NCI-H82 treated with DMSO at 0.1 percent for 48 hours (cell line): Measurements from ENCODE around the gene NTM.

ENCODE experiments used
- DNase-seq: peaks from one replicate; lab custom pipeline; 2025; ENCODE audit not compliant: unreplicated experiment; lab: John Stamatoyannopoulos, UW

Gene NTM

DNA sequence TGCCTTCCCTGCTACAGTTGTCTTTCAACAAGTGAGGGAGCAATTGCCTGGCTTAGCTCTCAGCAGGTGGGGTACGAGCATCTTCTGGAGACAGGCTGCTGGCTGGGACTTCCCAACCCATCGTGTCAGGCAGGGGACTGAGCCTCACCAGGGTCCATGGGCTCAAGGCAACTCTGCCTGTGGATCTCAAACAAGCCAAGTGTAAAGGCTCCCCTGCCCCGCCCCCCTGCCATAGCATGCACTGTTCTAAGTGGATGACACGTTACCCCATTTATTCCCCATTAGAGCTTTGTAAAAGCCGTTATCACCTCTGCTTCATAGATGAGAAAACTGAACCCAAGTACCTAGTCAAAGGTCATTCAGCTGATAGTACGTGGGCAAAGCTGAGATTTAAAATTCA, 222.9 kb downstream of the NTM start:
- no peak for DNase-seq

DNA sequence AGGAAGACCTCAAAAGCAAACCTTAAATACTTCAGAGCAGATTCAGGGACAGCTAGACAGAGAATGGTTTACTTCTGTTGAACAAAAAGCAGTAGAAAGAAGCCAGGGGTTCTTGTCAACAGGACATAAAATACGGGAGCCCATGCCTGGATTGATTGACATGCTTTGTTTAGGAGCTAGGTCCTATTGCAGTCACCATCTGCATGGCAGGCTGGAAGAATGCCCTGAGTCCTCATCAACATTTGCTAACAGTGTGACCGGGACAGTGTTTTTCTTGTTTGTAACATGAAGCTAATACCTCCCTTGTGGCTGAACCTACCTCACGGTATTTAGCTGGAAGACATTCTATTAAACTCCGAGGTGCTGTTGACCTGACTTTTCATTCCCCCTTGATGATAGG, 225.4 kb downstream of the NTM start:
- no peak for DNase-seq

DNA sequence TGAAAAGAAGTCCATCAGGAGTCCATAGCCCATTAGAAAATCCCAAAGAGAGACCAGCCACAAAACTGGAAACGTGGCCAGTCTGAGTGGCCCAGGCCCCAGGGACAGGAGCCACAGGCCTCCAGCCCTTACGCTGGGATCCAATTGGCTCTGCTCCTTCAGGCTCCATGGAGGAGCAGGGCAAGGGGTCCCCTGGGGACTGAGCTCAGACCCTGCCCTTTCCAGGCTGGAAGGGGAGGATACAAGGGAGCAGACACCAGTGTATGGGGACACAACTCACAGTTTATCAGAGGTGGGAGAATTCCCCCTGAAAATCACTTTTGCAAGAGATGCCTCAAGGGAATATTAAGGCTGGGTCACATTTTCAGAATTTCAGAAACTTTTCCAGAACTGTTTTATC, 227.5 kb downstream of the NTM start:
- DNase-seq: peak; percentile 14

DNA sequence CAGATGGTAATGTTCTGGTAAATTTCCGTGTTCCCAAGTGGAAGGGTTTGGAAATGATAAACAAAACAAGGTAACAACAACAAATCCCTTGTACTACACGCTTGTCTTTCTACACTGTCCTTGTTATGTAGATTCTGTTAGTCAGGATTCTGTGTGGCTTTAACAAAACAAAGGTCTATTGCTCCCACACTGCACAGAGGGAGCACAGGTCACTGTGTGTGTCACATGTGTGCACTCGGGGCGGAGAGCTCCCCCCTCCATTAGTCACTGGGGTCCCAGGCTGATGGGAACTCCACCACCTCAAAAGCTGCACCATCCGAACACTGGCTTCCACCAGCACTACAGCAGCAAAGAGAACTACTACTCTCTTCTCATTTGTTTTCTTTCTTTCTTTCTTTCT, 227.9 kb downstream of the NTM start:
- no peak for DNase-seq

DNA sequence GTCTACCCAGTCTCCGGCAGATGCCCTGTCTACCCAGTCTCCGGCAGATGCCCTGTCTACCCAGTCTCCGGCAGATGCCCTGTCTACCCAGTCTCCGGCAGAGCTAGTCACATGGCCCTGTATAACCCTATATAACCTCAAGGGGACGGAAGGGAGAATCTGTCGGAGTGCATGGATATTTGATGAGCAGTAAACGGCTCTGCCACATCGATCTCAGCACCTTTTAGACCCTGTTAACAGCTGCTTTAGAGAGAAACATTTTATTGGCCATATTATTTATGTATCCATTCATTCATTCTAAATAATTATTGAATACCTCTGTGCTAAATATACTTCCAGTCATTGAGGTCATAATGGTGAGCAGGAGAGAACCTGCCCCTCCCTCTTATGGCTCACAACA, 228.9 kb downstream of the NTM start:
- DNase-seq: no peak

DNA sequence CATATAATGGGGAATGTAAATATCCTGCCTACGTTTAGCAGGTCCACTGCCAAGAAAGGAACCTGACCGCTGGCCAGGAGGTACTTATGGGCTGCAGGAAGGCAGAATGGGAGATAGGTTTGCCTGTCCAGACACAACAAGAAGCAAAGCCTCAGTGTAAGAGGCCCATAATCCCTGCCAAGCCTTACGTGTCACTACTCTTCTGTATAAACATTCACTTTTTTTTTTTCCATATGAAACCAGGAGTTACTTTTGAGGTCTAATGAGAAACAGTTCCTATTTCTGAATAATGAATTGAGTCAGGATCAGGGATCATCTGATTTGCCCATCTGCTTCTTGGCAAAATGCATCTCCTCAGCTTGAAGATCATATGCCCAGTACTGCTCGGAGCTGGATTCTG, 230.2 kb downstream of the NTM start:
- DNase-seq: no peak

DNA sequence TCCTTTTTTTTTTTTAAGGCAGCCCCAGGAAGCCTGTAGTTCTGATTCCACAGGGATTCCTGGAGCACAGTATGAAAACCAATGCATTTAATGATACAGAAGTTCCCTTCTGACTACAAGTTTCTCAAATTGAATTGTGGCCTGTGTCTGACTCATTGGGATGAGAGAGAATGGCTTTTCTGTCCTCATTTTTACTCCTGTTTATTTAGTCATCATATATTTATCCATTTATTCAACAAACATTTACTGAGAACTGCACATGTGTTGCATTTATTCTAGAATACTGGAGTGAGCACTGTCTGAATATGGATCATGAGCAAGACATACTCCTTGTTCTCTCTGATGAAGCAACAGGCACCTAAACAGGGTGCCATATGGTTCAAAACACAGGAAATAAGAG, 231.2 kb downstream of the NTM start:
- no peak for DNase-seq

DNA sequence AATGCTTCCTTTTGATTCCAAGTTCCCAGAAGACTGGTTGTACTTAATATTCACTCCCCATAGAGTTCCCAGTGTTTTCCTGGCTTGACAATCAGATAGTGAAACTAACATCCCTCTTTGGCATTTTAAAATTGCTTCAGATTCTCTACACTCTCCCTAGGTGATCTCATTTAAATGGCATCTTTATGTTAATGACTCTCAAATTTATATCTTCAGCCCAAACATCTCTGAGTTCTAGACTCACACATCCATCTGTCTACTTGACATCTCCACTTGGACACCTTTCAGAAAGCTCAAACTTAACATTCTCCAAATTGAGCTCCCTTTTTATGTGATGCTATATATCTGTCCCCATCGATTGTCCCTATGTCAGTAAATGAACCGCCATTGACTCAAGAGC, 232.0 kb downstream of the NTM start:
- DNase-seq: no peak

DNA sequence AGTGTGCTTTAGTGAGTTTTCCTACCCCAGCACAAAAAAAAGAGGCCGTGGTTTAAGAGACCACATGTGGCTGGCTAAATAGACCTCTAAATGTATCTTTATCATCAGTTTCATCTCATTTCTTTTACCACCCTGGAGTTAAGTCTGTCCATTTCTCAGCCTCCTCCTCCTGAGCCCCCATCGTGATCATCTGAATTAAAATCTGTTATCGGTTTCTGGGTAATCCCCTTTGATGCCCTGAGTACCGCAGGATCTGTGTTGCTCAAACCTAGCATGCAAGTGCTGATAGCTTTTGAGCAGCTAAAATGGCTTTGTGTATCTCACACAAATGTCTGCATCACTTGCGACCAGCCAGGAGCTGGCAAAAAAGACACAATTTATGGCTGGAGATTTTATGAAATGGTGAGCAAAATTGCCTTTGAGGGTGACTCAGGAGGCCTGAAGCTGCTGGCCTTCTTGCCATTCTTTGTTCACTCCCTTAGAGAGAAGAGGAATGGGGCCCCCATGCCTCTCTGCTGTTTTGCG, 236.5 kb downstream of the NTM start:
- no peak for DNase-seq

DNA sequence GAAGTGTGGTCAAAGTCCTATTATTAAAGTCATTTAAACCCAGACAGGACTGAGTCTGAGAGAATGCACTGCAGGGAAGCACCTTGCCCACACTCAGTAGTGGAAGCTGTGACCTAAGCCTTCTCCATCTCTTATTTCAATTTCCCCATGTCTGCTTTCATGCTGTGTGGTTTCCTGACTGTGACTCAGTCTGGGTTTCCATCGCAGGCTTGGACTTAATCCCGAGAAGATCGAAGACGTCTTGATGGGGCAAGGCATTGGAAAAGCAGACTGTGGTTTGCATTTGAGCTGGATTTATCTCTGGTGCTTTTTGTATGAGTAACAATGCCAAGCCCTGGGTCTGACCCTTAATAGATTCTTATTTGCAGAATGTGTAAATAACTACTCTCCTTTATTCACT, 238.9 kb downstream of the NTM start:
- DNase-seq: no peak

DNA sequence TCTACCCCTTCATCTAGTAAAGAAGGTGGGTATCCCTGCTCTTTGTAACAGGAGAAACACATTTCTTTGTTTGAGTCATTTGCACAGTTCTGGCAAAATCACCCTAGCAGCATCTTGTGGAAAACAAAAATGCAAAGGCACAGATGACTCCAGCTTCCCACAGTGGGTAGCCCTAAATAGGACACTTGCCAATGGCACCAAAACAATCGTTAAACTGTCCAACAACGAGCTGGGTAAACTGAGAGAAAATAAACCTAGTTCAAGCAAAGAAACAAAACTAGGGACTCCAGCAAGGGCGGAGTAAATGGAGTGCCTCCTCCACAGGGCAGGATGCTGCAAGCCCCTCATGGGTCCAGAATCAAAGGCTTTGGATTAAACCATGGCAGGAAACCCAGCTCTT, 239.5 kb downstream of the NTM start:
- no peak for DNase-seq

DNA sequence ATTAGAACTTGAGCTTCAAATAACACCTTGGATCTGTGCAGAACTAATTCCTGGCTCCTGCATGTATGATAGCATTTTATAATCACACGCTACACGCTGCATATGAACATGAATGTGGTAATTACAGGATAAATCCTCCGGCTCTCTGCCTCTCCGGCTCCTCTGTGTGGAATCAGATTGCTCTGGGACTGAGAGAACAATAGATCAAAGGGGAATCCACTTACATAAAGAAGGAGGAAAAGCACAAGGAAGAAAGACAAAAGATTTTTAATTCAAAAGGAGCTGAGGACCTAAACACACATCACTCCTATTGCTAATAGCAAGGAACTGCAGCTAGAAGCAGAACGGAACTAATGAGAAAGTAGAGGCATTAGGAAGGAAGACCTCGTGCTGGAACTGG, 240.9 kb downstream of the NTM start:
- DNase-seq: no peak

DNA sequence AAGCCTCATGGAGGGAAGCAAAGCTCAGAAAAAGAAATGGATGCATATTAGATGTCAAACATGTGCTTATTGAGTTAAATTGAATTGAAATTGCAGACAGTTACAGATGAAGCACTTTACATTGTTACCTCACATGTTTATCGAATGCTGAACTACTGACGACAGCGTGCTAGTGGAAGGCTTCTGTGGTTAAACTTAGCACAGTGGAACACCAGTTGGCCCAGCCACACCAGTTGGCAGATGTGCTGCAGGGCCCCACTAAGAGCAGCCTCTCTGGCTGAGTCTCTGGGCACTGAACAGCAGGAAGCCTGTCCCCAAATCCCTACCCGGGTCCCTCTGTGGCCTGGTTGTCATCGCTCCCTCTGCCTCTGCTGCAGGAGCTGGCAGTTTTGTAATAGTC, 242.1 kb downstream of the NTM start:
- no peak for DNase-seq

DNA sequence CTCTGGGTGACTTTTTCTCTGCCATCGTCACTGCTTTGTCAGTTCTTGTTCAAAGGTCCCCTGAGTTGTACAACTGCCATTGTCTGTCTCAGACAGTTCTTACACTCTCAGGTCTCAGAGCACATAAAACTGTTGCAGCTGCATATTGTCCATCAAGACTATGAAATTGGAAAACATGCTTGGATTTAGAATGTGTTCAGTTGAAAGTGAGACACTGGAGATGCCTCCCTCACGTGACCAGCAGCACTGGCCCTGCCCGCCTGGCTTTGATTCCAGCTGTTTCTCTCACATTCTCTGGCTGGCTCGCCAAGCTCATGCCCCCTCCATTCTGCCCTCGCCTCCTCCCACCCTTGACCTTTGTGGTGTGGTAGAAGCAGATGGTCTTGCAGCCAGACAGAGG, 244.2 kb downstream of the NTM start:
- no peak for DNase-seq

DNA sequence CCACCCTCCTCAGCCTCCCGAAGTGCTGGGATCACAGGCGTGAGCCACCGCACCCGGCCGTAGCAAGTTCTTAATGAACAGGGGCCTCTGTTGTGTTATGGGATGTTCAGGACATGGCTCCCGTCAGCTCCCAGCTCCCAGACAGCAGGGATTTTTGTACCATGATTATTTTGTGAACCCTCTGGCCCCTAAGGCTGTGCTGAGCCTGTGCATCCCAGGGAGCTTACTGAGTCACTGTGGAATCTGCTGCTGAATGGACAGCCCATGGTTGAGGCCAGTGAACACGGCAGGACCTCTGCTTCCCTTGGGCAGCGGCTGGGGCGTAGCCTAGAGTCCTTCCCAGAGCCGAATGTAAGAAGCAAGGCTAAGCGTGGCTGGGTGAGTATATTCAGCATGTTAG, 245.2 kb downstream of the NTM start:
- no peak for DNase-seq

DNA sequence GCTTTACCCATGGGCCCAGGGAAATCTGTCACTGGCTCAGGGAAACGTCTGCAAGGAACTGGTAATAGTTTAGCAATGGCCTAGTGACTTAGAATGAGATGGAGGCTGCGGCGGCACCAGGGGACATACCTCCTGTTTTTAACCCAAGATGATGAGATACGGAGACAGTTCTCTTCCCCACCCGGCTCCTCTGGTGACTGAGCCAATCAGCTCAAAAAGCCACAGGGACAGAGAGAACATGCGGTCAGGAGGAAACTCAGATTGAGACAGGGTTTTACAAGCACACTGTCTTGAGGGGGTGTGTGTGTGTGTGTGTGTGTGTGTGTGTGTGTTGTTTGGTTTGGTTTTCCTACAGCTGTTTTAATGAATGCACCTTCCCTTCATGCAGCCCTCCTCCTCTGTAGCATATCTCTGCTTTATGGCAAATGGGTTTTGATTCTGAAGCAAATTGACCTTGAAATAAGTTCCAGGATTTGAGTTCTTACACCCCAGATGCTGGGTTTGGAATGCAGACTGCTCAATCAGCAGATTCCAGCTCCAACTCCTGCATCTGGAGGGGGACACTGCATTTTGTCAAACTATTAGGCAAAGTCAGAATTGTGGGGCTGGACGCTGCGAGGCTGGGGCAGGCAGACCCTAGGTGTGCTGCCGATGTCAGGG, 246.2 kb downstream of the NTM start:
- DNase-seq: no peak

DNA sequence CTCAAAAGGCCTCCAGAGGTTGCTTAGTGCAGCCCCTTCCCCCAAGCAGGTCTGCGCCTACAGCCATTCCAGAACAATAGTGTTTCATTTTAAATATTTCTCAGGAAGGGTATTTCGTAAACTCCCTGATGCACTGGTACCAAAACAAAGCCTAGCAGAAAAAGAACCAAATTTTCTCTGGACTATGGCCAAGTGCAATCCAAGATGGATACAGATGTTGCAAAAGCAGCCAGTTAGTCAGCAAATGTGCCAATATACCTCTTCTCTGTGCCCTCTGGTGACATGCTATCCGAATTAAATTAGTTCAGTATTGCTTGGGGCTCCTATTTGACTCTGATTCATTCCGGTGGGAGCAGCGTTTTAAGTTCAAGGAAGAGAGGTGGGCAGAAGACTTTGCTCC, 247.8 kb downstream of the NTM start:
- no peak for DNase-seq

DNA sequence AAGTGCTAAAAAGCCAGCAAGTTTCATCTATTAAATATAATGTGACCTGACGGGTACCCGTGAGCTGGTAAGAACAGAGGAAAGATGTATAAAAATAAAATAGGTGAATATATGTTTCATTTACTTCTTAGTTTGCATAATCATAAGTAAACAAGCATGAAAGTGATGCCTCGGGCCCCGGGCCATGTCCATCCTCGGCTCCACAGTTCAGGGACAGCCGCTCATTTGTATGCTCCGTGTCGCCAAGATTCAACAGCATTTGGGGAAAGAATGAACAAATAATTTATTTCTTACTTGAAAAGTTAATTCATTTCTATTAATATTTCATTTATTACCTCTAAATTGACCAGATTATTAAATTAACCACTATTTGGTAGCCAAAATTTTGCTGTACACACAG, 251.8 kb downstream of the NTM start:
- DNase-seq: no peak

DNA sequence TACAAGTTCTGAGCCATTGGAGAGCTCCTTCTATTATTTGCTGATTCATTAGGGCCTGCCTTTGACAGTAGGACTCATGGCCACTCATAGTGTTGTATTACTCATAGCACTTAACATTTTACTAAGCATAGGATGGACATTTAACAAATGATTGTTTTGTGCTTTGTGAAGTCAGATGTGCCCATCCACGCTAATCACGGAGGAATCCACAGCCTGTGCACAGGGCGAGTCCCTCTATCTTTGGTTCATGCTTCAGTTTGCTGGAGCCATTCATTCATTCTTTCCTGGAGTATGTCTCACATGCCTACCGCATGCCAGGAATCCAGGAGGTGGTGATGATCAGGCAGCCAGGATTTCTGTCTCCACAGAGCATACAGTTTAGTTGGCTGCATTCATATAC, 254.1 kb downstream of the NTM start:
- DNase-seq: no peak

DNA sequence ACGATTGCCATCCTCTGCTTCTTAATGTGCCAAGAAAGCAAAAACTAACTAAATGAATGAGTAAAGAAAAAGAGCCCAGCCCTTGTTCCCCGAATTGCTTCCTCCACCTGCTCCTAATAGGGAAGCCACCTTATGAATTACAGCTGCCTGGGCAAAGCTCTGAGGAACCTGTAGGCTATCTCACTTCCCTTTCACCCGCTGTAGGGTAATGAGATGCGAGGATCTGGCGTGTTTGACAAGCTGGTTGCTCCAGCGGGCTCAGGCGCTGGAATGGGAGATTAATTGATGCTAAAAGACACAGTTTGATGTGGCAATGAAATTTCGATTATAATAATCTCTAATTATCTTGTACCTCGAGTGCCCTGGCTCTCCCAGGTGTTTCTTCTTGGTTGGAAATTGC, 256.4 kb downstream of the NTM start:
- no peak for DNase-seq

DNA sequence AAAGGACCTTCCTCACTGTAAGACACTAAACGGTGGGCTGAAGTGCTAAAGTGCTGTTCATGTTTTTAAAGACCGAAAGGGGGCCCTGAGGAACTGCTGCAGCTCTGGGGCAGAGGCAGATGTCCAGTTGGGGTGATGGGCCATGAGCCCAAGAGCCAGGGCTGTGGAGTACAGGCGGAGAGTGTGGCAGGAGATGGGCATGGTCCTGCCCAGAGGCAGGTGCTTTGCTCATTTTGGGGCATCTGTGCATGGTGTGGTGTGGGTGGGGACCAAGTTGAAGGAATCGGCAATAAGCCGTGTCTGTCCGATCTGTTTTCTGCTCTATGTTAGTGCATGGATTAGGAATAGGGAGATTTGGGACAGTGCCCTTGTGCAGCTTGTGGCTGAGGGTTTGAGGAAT, 258.3 kb downstream of the NTM start:
- DNase-seq: no peak

DNA sequence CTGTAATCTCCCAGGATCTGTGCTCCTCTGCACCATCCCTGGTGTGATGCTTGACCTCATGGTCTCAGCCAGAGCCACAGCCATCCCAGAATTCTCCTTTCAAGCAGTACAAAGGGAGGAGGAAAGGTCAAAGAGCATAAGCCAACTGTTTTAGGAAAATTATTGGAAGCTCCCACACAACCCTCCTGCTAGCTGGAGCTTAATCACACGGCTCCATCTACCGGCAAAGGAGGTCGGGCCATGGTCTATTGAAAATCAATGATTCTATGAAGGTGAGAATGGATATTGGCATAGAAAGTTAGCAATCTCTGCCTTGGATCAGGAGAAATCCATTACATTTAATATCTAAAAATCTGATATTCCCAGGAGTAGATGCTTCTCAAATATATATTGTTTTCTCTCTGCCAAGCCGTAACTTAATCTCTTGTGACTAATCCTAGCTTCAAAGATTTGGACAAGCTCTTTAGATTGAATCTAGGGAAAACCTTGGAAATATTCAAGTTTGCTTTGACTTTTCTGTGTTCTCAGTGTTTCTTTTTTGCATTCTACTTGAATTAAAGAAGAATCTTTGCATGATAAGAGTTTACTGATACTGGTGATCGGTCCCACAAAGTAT, 259.6 kb downstream of the NTM start:
- no peak for DNase-seq

DNA sequence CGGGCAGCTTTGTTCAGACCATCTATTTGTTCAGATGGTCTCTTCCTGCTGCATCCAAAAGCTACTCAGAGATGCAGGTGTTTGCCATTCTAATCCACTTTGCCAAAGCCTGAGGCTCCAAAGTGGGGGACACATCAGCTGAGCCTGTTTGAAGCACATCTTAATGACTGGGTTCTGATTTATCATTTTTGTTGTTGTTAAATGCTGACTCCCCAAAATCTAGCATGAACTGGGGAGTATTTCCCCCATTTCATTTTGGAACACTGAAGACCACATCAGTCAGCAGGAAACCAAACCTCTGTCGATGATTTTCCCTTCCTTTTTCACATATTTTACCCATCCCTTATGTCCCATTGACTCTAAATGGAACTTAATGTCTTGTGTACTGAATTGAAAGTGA, 262.6 kb downstream of the NTM start:
- no peak for DNase-seq
